HEK293 (cell line): Measurements from ENCODE around the gene DUSP6.

ENCODE experiments used
- GLIS1 ChIP-seq: fragments of 450-650 bp; formaldehyde crosslinking; IDR thresholded peaks from 2 replicates; pipeline ENCODE4 v1.5.1; 2016; ENCODE audit warnings: missing biosample characterization, missing genetic modification characterization
- GLIS2 ChIP-seq: fragments of 450-650 bp; formaldehyde crosslinking; IDR thresholded peaks from 2 replicates; pipeline ENCODE4 v1.5.1; 2016; ENCODE audit warnings: missing biosample characterization, missing genetic modification characterization
- IKZF3 ChIP-seq: fragments of 450-650 bp; IDR thresholded peaks from 2 replicates; pipeline ENCODE4 v1.5.0; 2018; ENCODE audit warnings: missing biosample characterization, mild to moderate bottlenecking, missing genetic modification characterization, moderate library complexity
- KLF10 ChIP-seq: fragments of 450-650 bp; IDR thresholded peaks from 2 replicates; pipeline ENCODE4 v1.5.1; 2018; ENCODE audit warnings: missing biosample characterization, mild to moderate bottlenecking, missing genetic modification characterization
- MEIS1 ChIP-seq: sonication (generic); formaldehyde crosslinking; IDR thresholded peaks from 2 replicates; pipeline ENCODE4 v1.8.1; 2022; ENCODE audit warnings: missing genetic modification reagents, mild to moderate bottlenecking, borderline replicate concordance
- SP2 ChIP-seq: fragments of 450-650 bp; formaldehyde crosslinking; IDR thresholded peaks from 2 replicates; pipeline ENCODE4 v1.5.1; 2016; ENCODE audit warnings: missing biosample characterization, missing genetic modification characterization
- WT1 ChIP-seq: fragments of 450-650 bp; formaldehyde crosslinking; IDR thresholded peaks from 2 replicates; pipeline ENCODE4 v1.5.1; 2016; ENCODE audit warnings: missing biosample characterization, missing genetic modification characterization
- ZBTB8A ChIP-seq: fragments of 450-650 bp; formaldehyde crosslinking; IDR thresholded peaks from 2 replicates; pipeline ENCODE4 v1.5.1; 2016; ENCODE audit warnings: missing biosample characterization, missing genetic modification characterization
- ZNF146 ChIP-seq: fragments of 450-650 bp; formaldehyde crosslinking; IDR thresholded peaks from 2 replicates; pipeline ENCODE4 v1.5.1; 2016; ENCODE audit warnings: missing biosample characterization, missing genetic modification characterization
- ZNF292 ChIP-seq: fragments of 450-650 bp; formaldehyde crosslinking; IDR thresholded peaks from 2 replicates; pipeline ENCODE4 v1.5.1; 2016; ENCODE audit warnings: low read depth, missing biosample characterization, missing genetic modification characterization, borderline replicate concordance
- ZNF302 ChIP-seq: fragments of 450-650 bp; formaldehyde crosslinking; IDR thresholded peaks from 2 replicates; pipeline ENCODE4 v1.5.1; 2016; ENCODE audit warnings: missing biosample characterization, missing genetic modification characterization, low read depth
- ZNF514 ChIP-seq: fragments of 450-650 bp; formaldehyde crosslinking; IDR thresholded peaks from 2 replicates; pipeline ENCODE4 v1.5.1; 2016; ENCODE audit warnings: missing biosample characterization, missing genetic modification characterization
- ZNF549 ChIP-seq: fragments of 450-650 bp; IDR thresholded peaks from 2 replicates; pipeline ENCODE4 v1.5.1; 2018; ENCODE audit warnings: missing biosample characterization, missing genetic modification characterization, mild to moderate bottlenecking, inconsistent platforms, moderate library complexity
- TF ChIP-seq, protein P1 (sequence below): fragments of 450-650 bp; formaldehyde crosslinking; IDR thresholded peaks from 2 replicates; pipeline ENCODE4 v1.5.1; 2016; ENCODE audit warnings: missing biosample characterization, missing genetic modification characterization
- TF ChIP-seq, protein P2 (sequence below): fragments of 450-650 bp; formaldehyde crosslinking; IDR thresholded peaks from 2 replicates; pipeline ENCODE4 v1.5.1; 2016; ENCODE audit warnings: missing biosample characterization, missing genetic modification characterization
- TF ChIP-seq, protein P3 (sequence below): fragments of 450-650 bp; formaldehyde crosslinking; IDR thresholded peaks from 2 replicates; pipeline ENCODE4 v1.5.1; 2016; ENCODE audit warnings: missing biosample characterization, missing genetic modification characterization
- TF ChIP-seq, protein P4 (sequence below): fragments of 450-650 bp; formaldehyde crosslinking; IDR thresholded peaks from 2 replicates; pipeline ENCODE4 v1.5.1; 2017; ENCODE audit warnings: missing biosample characterization, missing genetic modification characterization
- TF ChIP-seq, protein P5 (sequence below): fragments of 450-650 bp; formaldehyde crosslinking; IDR thresholded peaks from 2 replicates; pipeline ENCODE4 v1.5.1; 2017; ENCODE audit warnings: missing biosample characterization, mild to moderate bottlenecking, missing genetic modification characterization, moderate library complexity
- TF ChIP-seq, protein P6 (sequence below): IDR thresholded peaks from 2 replicates; pipeline ENCODE4 v1.6.1; 2011; ENCODE audit warnings: mild to moderate bottlenecking, low read depth, low read length, borderline replicate concordance
- TF ChIP-seq, protein P7 (sequence below): fragments of 450-650 bp; formaldehyde crosslinking; IDR thresholded peaks from 2 replicates; pipeline ENCODE4 v1.5.1; 2017; ENCODE audit warnings: missing biosample characterization, missing genetic modification characterization

DUSP6 gene

DNA sequence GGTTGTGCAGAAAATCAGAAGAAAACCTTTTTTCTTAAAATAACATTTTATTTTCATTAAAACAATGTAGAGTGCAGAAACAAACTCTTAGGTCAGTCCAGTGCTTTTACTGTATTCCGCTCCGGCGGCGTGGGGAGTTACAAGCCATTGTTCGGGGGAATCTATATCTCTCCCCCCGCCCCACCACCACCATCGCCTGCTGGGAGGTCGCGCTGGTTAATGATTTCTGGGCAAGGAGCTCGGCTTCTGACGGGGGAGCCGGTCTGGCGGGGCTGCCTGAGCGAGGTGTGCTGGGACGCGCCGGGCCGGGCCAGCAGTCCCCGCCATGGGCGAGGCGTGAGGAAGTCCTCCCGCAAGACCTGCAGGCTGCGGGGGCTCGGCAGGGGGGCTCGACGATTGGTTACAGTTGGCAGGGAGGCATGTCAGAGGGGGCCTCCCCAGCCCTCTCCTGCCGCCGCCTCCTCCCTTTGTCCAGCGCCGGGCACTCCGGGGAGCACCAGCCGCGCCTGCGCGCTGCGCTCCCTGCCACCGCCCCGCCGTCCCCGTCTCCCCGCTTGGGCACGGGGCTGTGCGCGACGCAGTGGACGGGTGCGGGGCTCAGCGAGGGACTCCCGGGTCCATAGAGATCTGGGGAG, 1.0 kb upstream of the DUSP6 start (continued):
- TF ChIP-seq ZBTB8A: no peak; the same call in none of the 2 replicates
- no peak for TF ChIP-seq ZNF292 (tag by site-specific recombination)
- peak; percentile 98 for TF ChIP-seq GLIS1 (tag by site-specific recombination)
- TF ChIP-seq, protein P1, sequence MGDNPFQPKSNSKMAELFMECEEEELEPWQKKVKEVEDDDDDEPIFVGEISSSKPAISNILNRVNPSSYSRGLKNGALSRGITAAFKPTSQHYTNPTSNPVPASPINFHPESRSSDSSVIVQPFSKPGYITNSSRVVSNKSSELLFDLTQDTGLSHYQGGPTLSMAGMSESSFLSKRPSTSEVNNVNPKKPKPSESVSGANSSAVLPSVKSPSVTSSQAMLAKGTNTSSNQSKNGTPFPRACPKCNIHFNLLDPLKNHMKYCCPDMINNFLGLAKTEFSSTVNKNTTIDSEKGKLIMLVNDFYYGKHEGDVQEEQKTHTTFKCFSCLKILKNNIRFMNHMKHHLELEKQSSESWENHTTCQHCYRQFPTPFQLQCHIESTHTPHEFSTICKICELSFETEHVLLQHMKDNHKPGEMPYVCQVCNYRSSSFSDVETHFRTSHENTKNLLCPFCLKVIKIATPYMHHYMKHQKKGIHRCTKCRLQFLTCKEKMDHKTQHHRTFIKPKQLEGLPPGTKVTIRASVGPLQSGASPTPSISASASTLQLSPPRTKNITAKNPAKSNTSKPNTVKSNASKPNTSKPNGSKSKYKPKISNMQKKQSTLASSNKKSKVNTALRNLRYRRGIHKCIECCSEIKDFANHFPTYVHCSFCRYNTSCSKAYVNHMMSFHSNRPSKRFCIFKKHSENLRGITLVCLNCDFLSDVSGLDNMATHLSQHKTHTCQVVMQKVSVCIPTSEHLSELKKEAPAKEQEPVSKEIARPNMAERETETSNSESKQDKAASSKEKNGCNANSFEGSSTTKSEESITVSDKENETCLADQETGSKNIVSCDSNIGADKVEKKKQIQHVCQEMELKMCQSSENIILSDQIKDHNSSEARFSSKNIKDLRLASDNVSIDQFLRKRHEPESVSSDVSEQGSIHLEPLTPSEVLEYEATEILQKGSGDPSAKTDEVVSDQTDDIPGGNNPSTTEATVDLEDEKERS (tag by site-specific recombination): no peak
- TF ChIP-seq ZNF514 (tag by site-specific recombination): no peak
- peak; percentile 99 for TF ChIP-seq GLIS2
- TF ChIP-seq KLF10 (tag by site-specific recombination): peak; percentile 41
- TF ChIP-seq, protein P2, sequence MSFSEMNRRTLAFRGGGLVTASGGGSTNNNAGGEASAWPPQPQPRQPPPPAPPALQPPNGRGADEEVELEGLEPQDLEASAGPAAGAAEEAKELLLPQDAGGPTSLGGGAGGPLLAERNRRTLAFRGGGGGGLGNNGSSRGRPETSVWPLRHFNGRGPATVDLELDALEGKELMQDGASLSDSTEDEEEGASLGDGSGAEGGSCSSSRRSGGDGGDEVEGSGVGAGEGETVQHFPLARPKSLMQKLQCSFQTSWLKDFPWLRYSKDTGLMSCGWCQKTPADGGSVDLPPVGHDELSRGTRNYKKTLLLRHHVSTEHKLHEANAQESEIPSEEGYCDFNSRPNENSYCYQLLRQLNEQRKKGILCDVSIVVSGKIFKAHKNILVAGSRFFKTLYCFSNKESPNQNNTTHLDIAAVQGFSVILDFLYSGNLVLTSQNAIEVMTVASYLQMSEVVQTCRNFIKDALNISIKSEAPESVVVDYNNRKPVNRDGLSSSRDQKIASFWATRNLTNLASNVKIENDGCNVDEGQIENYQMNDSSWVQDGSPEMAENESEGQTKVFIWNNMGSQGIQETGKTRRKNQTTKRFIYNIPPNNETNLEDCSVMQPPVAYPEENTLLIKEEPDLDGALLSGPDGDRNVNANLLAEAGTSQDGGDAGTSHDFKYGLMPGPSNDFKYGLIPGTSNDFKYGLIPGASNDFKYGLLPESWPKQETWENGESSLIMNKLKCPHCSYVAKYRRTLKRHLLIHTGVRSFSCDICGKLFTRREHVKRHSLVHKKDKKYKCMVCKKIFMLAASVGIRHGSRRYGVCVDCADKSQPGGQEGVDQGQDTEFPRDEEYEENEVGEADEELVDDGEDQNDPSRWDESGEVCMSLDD: peak; percentile 80
- peak; percentile 64 for TF ChIP-seq SP2
- peak; percentile 66; the same call in 1 of the 2 replicates for TF ChIP-seq IKZF3 (tag by site-specific recombination)
- TF ChIP-seq, protein P3, sequence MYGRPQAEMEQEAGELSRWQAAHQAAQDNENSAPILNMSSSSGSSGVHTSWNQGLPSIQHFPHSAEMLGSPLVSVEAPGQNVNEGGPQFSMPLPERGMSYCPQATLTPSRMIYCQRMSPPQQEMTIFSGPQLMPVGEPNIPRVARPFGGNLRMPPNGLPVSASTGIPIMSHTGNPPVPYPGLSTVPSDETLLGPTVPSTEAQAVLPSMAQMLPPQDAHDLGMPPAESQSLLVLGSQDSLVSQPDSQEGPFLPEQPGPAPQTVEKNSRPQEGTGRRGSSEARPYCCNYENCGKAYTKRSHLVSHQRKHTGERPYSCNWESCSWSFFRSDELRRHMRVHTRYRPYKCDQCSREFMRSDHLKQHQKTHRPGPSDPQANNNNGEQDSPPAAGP (tag by site-specific recombination): peak; percentile 54; the same call in 1 of the 2 replicates
- no peak for TF ChIP-seq MEIS1 (CRISPR knock-in tag)
- TF ChIP-seq, protein P4, sequence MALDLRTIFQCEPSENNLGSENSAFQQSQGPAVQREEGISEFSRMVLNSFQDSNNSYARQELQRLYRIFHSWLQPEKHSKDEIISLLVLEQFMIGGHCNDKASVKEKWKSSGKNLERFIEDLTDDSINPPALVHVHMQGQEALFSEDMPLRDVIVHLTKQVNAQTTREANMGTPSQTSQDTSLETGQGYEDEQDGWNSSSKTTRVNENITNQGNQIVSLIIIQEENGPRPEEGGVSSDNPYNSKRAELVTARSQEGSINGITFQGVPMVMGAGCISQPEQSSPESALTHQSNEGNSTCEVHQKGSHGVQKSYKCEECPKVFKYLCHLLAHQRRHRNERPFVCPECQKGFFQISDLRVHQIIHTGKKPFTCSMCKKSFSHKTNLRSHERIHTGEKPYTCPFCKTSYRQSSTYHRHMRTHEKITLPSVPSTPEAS: 0 out of 2 replicates have a peak, but pooled peaks have one; percentile 6
- peak; percentile 81; the same call in 1 of the 2 replicates for TF ChIP-seq WT1 (tag by site-specific recombination)
- 0 out of 2 replicates have a peak, but pooled peaks have one; percentile 11 for TF ChIP-seq ZNF146 (tag by site-specific recombination)
- TF ChIP-seq, protein P5, sequence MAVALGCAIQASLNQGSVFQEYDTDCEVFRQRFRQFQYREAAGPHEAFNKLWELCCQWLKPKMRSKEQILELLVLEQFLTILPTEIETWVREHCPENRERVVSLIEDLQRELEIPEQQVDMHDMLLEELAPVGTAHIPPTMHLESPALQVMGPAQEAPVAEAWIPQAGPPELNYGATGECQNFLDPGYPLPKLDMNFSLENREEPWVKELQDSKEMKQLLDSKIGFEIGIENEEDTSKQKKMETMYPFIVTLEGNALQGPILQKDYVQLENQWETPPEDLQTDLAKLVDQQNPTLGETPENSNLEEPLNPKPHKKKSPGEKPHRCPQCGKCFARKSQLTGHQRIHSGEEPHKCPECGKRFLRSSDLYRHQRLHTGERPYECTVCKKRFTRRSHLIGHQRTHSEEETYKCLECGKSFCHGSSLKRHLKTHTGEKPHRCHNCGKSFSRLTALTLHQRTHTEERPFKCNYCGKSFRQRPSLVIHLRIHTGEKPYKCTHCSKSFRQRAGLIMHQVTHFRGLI (tag by site-specific recombination): 0 out of 2 replicates have a peak, but pooled peaks have one; percentile 5
- TF ChIP-seq ZNF549 (tag by site-specific recombination): no peak
- TF ChIP-seq, protein P6, sequence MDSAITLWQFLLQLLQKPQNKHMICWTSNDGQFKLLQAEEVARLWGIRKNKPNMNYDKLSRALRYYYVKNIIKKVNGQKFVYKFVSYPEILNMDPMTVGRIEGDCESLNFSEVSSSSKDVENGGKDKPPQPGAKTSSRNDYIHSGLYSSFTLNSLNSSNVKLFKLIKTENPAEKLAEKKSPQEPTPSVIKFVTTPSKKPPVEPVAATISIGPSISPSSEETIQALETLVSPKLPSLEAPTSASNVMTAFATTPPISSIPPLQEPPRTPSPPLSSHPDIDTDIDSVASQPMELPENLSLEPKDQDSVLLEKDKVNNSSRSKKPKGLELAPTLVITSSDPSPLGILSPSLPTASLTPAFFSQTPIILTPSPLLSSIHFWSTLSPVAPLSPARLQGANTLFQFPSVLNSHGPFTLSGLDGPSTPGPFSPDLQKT: no peak
- no peak for TF ChIP-seq ZNF302 (tag by site-specific recombination)
- TF ChIP-seq, protein P7, sequence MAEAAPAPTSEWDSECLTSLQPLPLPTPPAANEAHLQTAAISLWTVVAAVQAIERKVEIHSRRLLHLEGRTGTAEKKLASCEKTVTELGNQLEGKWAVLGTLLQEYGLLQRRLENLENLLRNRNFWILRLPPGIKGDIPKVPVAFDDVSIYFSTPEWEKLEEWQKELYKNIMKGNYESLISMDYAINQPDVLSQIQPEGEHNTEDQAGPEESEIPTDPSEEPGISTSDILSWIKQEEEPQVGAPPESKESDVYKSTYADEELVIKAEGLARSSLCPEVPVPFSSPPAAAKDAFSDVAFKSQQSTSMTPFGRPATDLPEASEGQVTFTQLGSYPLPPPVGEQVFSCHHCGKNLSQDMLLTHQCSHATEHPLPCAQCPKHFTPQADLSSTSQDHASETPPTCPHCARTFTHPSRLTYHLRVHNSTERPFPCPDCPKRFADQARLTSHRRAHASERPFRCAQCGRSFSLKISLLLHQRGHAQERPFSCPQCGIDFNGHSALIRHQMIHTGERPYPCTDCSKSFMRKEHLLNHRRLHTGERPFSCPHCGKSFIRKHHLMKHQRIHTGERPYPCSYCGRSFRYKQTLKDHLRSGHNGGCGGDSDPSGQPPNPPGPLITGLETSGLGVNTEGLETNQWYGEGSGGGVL (tag by site-specific recombination): peak; percentile 72
